ENCODE measurements around the gene IQSEC3.

DNA sequence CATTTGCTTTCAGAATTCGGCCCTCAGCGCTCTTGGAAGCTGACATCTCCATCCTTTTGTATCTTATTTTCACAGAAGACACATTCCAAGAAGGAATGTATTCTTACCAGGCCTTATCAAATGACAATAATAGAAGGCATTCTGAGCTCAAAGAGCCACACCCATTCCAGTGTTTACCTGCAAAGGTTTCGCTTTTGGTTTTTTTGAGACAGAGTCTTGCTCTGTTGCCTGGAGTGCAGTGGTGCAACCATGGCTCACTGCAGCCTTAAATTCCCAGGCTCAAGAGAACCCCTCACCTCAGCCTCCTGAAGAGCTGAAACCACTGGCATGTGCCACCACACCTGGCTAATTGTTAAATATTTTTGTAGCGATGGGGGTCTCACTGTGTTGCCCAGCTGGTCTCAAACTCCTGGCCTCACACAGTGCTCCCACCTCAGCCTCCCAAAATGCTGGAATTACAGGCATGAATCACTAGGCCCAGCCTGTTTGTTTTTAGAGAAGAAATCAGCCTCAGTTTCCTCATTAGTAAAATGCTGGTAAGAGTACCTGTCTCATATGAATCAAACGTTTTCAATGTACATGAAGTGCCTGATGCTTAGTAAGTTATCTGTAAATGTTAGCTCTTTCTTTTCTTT is 78.2 kb downstream of the IQSEC3 start:
- TF ChIP-seq TAF1 (IDR thresholded peaks at IDR 0.05; ENCODE audit: borderline replicate concordance, low read depth, low read length), result no peak
- TF ChIP-seq POLR2A (IDR thresholded peaks at IDR 0.05; ENCODE audit: low read depth, low read length), result no peak
- TF ChIP-seq POLR2AphosphoS5 (IDR thresholded peaks at IDR 0.05; ENCODE audit: low read depth, low read length), result no peak
